Gastroesophageal sphincter (tissue), 4 donors: ENCODE results near the gene CARNS1. TPM values are rescaled to one million over a fixed set of nuclear protein-coding genes. Genes with fewer than 3 reads are reported as not detected.

Experiments
- ATAC-seq: fragments of 150-250 bp; one replicate; pipeline ENCODE4 v1.9.1; 2016; ENCODE audit warnings: mild to moderate bottlenecking, moderate library complexity
- H3K27ac ChIP-seq, 4 donors: fragments of 200-600 bp; sonication (generic) in 3 of 4; 1 replicate in 3 of 4; 2 replicates in 1 of 4; pipeline ENCODE4 v1.5.1; 2016 to 2019
- H3K27me3 ChIP-seq: fragments of 200-600 bp; sonication (generic); one replicate; pipeline ENCODE4 v1.5.1; 2019
- H3K36me3 ChIP-seq, 2 donors: fragments of 200-600 bp; sonication (generic); one replicate each; pipeline ENCODE4 v1.5.1; 2019; ENCODE audit warnings: control low read depth in 1 of 2
- H3K4me1 ChIP-seq, 3 donors: fragments of 200-600 bp; sonication (generic); 1 replicate in 2 of 3; 2 replicates in 1 of 3; pipeline ENCODE4 v1.5.1; 2016 to 2019; ENCODE audit warnings: control low read depth in 2 of 3
- H3K4me3 ChIP-seq, 2 donors: fragments of 200-600 bp; sonication (generic); one replicate each; pipeline ENCODE4 v1.5.1; 2019; ENCODE audit warnings: mild to moderate bottlenecking in 1 of 2, moderate library complexity in 1 of 2
- H3K9me3 ChIP-seq, 3 donors: fragments of 200-600 bp; sonication (generic); one replicate each; pipeline ENCODE4 v1.5.1; 2017 to 2019; ENCODE audit warnings: control low read depth in 2 of 3
- EP300 ChIP-seq: sonication (generic); formaldehyde crosslinking; IDR thresholded peaks from one replicate; pipeline ENCODE4 v1.6.1; 2017; ENCODE audit warnings: antibody characterized with exemption, mild to moderate bottlenecking
- POLR2A ChIP-seq, 2 donors: fragments of 450-650 bp; IDR thresholded peaks; one replicate each; pipeline ENCODE4 v1.6.1; 2017; ENCODE audit warnings: antibody characterized with exemption in 2 of 2, mild to moderate bottlenecking in 2 of 2, moderate library complexity in 1 of 2
- POLR2AphosphoS5 ChIP-seq: sonication (generic); formaldehyde crosslinking; IDR thresholded peaks from one replicate; pipeline ENCODE4 v1.6.1; 2017; ENCODE audit warnings: antibody characterized with exemption
- WGBS, 2 donors: methylation state at CpG; one replicate each; pipeline ENCODE4 v1.1.5; 2018; ENCODE audit warnings: low coverage in 1 of 2; 5-methylcytosine and 5-hydroxymethylcytosine counted together
- total RNA-seq, 4 donors: library from RNA; depleted of rRNA; stranded (reverse); fragments of >200 nt; gene quantifications; one replicate each; pipeline ENCODE4 v1.1.0, GENCODE V29; 2016
- TF ChIP-seq, protein P1 (sequence below), 4 experiments: fragments of 200-600 bp in 2 of 4; fragments of 450-650 bp in 2 of 4; sonication (generic) in 1 of 4; IDR thresholded peaks; one replicate each; pipeline ENCODE4 v1.5.1; 2017 to 2019; ENCODE audit warnings: antibody characterized with exemption in 4 of 4, mild to moderate bottlenecking in 2 of 4, moderate library complexity in 2 of 4

CARNS1 gene
- total RNA-seq, 4 donors from 2014 or later, result 0.73 to 3.3 (median 1.6) TPM

DNA sequence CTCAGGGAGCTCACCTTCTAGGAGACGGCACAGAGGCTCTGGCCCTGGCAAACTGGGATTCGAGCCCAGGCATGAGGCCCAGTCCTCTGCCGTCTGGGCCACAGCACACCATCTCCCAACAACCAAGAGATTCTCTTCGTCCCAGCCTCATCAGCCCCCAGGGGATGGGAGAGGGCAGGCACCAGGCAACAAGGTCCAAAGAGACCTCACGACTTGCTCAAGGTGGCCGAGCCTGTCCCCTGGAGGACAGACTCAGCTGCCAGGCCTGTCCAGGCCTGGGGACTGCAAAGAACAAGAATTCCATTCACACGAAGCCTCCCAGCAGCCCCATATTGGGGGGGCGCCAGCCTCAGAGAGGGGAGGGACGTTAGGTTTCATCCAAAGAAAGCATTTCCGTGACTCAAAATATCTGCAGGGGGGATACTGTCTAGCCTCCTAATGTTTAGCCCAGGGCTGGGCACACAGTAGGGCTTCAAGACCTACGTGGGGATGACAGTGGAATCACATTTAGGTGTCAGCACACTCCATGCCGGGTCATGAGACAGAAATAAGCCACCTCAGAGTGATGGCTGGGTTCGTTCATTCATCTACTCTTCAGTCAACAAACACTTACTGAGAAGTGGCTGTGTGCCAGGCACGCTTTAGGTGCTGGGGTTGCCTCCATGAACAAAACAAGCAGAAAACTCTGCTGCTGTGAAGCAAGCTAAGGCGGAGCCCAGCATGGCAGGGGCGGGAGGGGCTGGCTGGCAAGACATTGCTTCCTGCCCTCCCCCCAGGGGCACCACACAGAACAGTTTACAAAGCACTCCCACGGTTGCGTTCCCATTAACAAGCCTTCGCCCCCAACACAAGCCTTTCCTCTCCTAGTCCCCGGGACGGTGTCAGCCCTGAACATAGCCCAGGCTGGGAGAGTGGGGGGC, 1.2 kb downstream of the CARNS1 start:
- Histone ChIP-seq H3K27me3 (peaks cover 14% of the 10 kb centered on the region), H3K36me3 (no peaks in the 10 kb centered on the region), H3K27ac (peak overlapping the region in 3 of 4 donors; percentile 67 to 73 (median 70)), H3K4me3 (no peak overlapping the region), H3K9me3 (no peaks in the 10 kb centered on the region), H3K4me1 (peaks cover 0 to 65% (median 15%) of the 10 kb centered on the region in 3 donors)
- WGBS, 2 donors, result 60 to 87% methylated on average over 3 to 5 of the region's 21 CpGs
- no peak for ATAC-seq
- TF ChIP-seq POLR2A (IDR thresholded peaks at IDR 0.05), result no peak
- TF ChIP-seq, protein P1, sequence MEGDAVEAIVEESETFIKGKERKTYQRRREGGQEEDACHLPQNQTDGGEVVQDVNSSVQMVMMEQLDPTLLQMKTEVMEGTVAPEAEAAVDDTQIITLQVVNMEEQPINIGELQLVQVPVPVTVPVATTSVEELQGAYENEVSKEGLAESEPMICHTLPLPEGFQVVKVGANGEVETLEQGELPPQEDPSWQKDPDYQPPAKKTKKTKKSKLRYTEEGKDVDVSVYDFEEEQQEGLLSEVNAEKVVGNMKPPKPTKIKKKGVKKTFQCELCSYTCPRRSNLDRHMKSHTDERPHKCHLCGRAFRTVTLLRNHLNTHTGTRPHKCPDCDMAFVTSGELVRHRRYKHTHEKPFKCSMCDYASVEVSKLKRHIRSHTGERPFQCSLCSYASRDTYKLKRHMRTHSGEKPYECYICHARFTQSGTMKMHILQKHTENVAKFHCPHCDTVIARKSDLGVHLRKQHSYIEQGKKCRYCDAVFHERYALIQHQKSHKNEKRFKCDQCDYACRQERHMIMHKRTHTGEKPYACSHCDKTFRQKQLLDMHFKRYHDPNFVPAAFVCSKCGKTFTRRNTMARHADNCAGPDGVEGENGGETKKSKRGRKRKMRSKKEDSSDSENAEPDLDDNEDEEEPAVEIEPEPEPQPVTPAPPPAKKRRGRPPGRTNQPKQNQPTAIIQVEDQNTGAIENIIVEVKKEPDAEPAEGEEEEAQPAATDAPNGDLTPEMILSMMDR (IDR thresholded peaks at IDR 0.05), result no peak
- TF ChIP-seq EP300, result no peak
- TF ChIP-seq POLR2AphosphoS5, result no peak

DNA sequence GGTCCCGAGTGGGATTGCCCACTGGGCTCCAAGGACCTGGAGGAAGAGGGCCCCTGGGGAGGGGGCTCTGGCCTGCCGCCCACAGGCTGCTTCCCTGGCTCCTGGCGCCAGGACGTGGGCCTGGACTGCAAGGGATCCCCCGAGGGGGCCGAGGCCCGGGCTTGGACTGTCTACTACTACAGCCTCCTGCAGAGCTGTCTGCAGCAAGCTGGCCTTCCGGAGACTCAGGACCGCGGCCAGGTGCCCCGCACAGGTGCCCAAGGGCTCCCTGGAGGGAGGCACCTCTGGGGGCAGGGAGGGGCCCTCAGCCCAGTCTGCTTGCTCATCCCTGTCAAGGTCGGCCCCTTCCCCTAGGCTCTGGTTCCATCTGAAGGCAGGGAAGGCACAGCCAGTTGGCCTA, 1.9 kb downstream of the CARNS1 start:
- H3K27ac ChIP-seq, result peak overlapping the region in 2 of 4 donors; percentile 45 to 70
- ATAC-seq, result no peak
- WGBS, 2 donors, result no CpG with 5 or more reads among the region's 12 CpGs
- H3K4me1 ChIP-seq, result peaks cover 0 to 65% (median 15%) of the 10 kb centered on the region in 3 donors
- H3K4me3 ChIP-seq, result no peak overlapping the region
- H3K27me3 ChIP-seq, result peaks cover 7% of the 10 kb centered on the region
- TF ChIP-seq POLR2A (IDR thresholded peaks at IDR 0.05), result no peak
- no peaks in the 10 kb centered on the region for H3K36me3 ChIP-seq
- H3K9me3 ChIP-seq, result no peaks in the 10 kb centered on the region

DNA sequence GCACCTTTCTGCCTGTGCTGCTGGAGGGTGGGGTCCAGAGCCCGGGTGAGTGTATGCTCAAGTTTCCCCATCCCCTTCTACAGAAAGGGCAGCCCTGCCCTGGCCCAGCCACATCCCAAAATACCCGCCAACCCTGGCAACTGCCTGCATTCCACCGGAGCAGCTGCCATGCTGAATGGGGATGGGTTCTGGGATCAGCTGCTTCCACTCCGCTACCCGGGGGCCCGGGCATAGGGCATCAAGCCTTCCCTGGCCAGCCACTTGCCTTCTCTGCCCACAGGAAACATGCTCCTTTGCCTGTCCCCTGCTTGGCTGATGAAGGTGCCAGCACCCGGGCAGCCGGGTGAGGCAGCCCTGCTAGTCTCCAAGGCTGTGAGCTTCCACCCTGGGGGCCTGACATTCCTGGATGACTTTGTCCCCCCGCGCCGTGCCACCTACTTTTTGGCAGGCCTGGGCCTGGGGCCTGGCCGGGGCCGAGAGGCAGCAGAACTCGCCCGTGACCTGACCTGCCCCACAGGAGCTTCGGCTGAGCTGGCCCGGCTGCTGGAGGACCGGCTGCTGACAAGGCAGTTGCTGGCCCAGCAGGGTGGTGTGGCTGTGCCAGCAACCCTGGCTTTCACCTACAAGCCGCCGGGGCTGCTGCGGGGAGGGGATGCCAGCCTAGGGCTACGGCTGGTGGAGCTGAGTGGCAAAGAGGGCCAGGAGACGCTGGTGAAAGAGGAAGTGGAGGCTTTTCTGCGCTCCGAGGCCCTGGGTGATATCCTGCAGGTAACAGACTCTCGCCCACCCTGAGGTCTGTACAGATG, 3.2 kb downstream of the CARNS1 start:
- H3K36me3 ChIP-seq, result no peaks in the 10 kb centered on the region
- H3K27ac ChIP-seq, result peak overlapping the region in 1 of 4 donors; percentile 88
- WGBS, 2 donors, result 94% methylated on average over 3 of the region's 26 CpGs; no CpG with 5 or more reads in 1 of the 2 donors
- H3K4me3 ChIP-seq, result no peak overlapping the region
- H3K9me3 ChIP-seq, result no peaks in the 10 kb centered on the region
- no peak for TF ChIP-seq POLR2A (IDR thresholded peaks at IDR 0.05)
- no peak for TF ChIP-seq POLR2AphosphoS5
- TF ChIP-seq, protein P1 (IDR thresholded peaks at IDR 0.05), result no peak
- no peak for TF ChIP-seq EP300
- H3K27me3 ChIP-seq, result no peaks in the 10 kb centered on the region
- peaks cover 0 to 65% (median 15%) of the 10 kb centered on the region in 3 donors for H3K4me1 ChIP-seq
- no peak for ATAC-seq

DNA sequence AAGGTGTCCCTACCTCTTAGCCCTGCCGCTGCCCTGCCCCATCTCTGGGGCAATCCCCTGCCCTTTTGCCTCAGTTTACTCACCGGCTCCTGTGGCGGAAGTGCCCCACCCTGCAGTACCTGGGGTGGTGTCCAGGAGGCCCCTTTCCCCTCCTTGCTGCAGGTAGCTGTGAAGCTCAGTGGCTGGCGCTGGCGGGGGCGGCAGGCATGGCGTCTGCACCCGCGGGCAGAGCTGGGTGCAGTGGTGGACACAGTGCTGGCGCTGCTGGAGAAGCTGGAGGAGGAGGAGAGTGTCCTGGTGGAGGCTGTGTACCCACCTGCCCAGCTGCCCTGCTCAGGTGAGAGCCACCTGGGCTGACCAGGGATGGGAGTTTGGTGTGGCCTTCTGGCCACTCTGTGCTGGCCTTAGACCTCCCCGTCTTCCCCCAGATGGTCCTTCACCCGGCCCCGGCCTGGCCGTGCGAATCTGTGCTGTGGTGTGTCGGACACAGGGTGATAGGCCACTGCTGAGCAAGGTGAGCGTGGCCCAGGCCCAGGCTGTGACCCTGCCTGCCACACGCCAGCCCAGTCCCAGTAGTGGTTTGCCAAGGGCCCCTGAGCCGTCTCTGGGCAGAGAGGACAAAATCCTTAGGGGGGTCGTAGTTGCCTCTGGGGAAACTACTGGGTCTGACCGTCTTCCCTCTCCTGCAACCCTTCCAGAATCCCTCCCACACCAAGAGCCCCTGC, 4.0 kb downstream of the CARNS1 start:
- no peaks in the 10 kb centered on the region for H3K27me3 ChIP-seq
- peak overlapping the region in 3 of 4 donors; percentile 88 to 91 (median 91) for H3K27ac ChIP-seq
- TF ChIP-seq, protein P1 (IDR thresholded peaks at IDR 0.05), result no peak
- no peaks in the 10 kb centered on the region for H3K36me3 ChIP-seq
- no peak overlapping the region for H3K4me3 ChIP-seq
- WGBS, 2 donors, result no CpG with 5 or more reads among the region's 21 CpGs
- H3K9me3 ChIP-seq, result no peaks in the 10 kb centered on the region
- H3K4me1 ChIP-seq, result peaks cover 0 to 65% (median 15%) of the 10 kb centered on the region in 3 donors
- ATAC-seq, result no peak

DNA sequence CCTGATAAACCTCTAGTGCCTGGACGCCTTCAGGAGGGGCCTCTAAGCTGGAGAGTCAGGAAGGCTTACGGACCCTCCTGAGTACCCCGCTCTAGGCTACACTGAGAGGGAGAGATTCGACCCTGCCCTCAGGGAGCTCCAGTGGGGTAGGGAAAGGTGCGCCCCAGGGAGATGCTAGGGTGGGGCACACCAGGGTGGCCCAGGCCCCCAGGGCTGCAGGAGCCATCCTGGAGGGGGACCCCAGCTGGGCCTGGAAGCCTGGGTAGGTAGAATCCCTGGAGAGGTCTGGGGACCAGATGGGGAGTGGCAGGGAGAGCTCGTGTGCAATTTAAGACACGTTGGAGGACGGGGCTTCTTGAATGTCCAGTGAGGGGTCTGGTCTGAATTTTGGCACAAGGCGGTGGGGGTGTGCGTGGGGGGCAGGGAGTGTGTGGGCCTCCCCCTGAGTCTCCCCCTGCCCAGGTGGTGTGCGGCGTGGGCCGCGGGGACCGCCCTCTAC, 4.7 kb downstream of the CARNS1 start:
- no peaks in the 10 kb centered on the region for H3K27me3 ChIP-seq
- H3K36me3 ChIP-seq, result no peaks in the 10 kb centered on the region
- peak overlapping the region; percentile 41 to 91 (median 90) for H3K27ac ChIP-seq
- H3K9me3 ChIP-seq, result no peaks in the 10 kb centered on the region
- 0% methylated on average over 4 of the region's 15 CpGs; no CpG with 5 or more reads in 1 of the 2 donors for WGBS, 2 donors
- no peak for ATAC-seq
- TF ChIP-seq POLR2AphosphoS5 (no peak), POLR2A (IDR thresholded peaks at IDR 0.05) (no peak), EP300 (no peak)
- TF ChIP-seq, protein P1 (IDR thresholded peaks at IDR 0.05), result no peak
- H3K4me3 ChIP-seq, result peak overlapping the region; percentile 35 to 60
- peaks cover 0 to 59% (median 15%) of the 10 kb centered on the region in 3 donors for H3K4me1 ChIP-seq
